Activated CD8-positive, alpha-beta memory T cell treated with anti-CD3 and anti-CD28 coated beads, Interleukin-2, amount 50 U/mL, for 1 hour (primary cell): ENCODE data around the gene CARM1.
"Not testable (repeated sequence)": the region's sequence is repeated elsewhere in the genome, so short reads cannot be mapped to it uniquely, and the experiment has no call there.

Source experiments
- DNase-seq: peaks from one replicate; pipeline ENCODE4 v3.0.0-alpha.2; 2020; ENCODE audit errors: extremely low read depth

CARM1 gene

DNA sequence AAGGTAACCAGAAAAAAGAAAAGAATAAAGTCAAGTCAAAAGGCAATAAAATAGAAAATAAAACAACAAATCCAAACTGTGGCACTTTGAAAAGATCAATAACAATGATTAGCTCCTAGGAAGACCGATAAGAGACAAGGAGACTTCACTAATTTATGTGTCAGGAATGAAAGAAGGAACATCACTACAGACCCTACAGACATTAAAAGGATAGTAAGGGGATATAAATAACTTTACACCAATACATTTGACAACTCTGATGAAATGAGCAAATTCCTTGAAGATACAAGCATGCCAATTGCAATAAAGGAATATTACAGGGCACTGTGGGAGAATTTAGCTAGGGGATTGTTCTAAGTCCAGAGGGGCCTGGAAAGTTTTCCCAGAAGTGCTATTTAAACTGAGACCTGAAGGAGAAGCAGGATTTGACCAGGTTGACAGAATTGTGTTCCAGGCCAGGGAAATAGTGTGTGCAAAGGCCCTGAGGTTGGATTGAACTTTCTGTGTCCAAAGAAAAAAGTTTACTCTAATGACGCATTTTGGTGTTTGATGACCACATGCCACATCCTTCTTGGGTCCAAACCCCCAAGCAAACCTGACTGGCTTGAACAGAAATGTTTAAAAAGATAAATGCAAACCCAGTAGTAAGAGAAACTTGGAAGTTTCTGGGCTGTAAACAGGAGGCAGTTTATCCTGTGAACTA is 24.7 kb upstream of the CARM1 start:
- no peak for DNase-seq

DNA sequence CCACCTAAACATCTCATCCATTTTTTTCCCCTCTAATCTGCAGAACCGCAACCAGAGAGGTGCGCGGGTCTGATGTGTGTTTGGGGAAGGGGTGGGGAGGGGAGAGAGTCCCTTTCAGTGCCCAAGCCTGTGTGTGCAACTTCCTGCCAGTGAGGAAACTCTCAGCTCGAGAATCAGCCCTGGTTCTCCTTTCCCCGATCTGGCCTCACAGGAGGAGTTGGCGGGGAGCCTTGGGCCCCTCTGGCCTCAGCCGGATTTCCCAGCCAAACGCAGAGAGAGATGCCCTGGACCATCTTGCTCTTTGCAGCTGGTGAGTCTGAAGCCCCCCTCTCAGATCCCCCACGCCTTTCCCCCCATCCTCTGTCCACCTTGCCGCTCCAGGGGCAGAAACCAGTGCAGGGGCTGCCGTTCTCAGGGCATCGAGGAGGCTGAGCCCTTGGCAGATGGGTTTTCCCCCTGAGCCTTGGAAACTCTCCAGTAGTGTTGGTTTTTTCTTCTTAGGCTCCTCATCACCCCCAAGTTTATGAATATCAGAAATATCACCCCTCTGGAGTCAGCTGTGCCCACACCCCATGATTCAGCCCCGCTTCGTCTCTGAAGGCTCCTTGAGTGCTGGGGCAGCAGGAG is 23.0 kb upstream of the CARM1 start, which contains the start of gene C19orf38:
Gene C19orf38, plus strand, starts transcription at position 186 of the 627 bp plus-strand sequence. Its CDS starts 94 bp downstream, at position 280.
- DNase-seq, result no peak

DNA sequence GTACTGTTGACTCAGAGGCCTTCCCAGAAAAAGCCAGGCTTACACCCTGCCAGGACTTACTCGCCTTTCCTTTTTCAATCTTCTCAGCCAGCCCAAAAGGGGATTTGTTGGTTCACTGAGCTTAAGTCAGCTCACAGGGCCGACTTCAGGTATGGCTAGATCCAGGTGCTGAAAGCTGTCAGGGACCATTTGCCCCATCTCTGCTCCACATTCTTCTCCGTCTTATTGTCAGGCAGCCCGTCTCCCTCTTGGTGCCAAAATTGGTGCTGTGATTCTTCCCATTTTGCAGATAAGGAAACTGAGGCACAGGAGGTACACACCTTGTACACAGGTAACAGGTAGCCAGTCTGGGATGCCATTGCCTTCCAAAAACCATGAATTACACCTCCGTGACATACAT is 20.7 kb upstream of the CARM1 start:
- DNase-seq, result no peak

DNA sequence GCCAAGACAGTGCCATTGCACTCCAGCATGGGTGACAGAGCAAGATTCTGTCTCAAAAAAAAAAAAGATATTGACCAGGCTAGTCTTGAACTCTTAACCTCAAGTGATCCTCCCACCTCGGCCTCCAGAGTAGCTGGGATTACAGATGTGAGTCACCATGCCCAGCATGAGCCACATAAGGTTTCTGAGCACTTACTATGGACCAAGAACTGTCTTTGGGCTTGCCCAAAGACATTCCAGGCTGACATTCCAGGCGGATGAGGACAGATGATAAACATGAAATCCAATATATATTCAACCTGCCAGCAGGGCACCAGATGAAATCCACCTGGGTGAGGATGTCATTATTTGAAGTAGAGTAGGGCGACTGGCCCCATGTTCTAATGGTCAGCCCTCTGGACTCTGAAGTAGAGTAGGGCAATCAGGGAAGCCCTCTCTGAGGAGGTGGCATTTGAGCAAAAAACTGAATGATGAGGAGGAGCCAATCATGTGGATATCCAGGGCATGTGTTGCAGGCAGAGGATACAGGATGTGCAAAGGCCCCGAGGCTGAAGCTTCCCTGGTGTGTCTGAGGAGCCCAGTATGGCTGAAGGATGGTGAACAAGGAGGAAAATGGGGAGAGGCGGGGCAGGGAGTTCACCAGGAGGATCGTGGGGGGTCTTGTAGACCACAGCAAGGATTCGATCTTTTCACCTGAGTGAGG is 19.1 kb upstream of the CARM1 start:
- DNase-seq, result no peak

DNA sequence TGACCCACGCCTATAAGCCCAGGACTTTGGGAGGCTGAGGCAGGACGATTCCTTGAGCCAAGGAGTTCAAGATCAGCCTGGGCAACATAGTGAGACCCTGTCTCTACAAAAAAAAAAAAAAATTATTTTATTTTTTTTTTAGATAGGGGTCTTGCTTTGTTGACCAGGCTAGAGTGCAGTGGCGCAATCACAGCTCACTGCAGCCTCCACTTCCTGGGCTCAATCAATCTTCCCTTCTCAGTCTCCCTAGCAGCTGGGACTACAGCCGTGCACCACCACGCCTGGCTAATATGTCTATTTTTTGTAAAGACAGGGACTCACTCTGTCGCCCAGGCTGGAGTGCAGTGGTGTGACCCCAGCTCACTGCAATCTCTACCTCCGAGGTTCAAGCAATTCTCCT is 18.4 kb upstream of the CARM1 start:
- no peak for DNase-seq

DNA sequence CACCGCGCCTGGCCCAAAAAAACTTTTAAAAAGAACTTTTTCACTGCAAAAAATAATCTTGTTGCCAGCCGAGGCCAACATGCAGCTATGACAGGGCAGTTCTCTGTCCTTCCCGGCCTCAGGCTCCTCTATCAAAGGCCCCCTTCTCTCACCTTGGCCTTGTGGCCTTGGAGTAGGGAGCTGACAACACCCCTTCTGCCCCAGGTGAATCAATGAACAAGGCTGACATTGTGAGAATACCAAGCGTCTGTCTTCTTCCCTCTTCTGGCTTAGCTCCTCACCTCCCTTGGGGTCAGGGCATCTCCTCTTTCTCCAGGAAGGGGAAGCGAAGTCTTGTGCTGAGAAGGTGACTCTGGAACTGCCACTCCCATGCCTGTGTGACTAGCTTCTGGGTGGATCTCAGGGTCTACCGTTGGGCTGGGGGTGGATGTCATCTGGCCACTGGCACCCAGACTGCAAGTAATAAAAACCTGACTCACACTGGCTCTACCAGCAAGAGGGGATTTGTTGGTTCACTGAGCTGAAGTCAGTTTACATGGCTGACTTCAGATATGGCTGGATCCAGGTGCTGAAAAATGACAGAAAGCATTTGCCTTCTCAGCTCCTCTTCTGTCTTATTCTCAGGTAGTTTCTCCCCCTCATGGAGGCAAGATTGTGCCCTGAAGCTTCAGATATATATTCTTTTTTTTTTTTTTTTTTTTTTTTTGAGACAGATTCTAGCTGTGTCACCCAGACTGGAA is 16.8 kb upstream of the CARM1 start:
- no peak for DNase-seq

DNA sequence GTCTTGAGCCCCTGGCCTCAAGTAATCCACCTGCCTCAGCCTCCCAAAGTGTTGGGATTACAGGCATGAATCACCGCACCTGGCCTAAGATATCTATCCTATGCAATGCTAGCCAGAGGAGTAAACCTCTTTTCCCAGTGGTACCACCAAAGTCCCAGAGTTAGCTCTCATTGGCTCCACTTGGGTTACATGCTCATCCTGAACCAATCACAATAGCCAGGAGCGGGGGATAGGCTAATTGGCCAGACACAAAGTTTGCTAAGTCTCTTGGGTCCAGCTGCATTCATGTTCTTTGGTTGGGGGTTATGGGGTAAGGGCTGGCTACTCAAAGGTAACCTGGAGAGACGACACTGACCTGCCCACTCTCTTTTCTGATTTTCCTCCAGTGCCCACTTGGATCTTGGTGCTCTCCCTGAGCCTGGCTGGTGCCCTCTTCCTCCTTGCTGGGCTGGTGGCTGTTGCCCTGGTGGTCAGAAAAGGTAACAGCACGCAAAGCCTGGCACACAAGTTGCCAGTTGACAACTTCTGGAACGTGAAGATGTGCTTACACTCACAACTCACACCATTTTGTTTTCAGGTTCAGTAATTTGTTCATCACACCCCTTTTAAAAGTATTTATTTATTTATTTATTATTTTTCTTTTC is 15.4 kb upstream of the CARM1 start:
- DNase-seq, result no peak

DNA sequence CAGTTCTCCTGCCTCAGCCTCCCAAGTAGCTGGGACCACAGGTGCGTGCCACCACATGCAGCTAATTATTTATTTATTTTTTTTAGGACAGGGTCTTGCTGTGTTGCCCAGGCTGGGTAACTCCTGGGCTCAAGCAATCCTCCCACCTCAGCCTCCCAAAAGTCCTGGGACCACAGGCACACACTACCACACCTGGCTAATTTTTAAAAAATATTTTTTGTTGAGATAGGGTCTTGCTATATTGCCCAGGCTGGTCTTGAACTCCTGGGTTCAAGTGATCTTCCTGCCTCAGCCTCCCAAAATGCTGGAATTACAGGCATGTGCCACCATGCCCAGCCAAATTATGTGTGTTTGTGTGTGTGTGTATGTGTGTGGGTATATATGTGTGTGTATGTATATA is 14.5 kb upstream of the CARM1 start:
- DNase-seq, result not testable (repeated sequence)

DNA sequence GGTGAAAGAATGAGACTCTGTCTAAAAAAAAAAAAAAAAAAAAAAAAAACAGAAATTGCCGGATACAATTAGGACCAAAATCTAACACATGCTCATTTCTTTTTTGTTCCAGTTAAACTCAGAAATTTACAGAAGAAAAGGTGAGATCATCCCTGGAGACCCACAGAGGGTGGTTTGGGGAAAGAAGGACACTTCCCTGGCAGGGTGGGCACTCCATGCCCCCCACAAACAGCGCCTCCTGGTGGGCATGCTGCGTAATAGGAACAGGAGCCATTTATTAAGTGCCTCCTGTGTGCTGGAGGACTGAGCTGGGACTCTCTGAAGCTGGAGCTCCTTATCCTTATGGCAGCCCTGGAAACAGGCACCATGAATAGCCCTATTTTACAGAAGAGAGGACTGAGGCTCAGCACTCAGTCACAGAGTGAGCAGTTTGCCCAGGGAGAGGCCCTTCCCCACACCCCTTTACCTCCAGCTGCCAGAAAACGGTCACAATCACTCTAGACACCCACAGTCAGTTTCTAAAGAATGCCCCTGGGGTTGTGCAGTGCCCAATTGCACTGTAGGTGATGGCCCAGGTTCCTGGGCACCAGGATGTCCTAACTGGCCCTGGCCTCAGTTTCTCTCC is 13.0 kb upstream of the CARM1 start:
- DNase-seq, result no peak

DNA sequence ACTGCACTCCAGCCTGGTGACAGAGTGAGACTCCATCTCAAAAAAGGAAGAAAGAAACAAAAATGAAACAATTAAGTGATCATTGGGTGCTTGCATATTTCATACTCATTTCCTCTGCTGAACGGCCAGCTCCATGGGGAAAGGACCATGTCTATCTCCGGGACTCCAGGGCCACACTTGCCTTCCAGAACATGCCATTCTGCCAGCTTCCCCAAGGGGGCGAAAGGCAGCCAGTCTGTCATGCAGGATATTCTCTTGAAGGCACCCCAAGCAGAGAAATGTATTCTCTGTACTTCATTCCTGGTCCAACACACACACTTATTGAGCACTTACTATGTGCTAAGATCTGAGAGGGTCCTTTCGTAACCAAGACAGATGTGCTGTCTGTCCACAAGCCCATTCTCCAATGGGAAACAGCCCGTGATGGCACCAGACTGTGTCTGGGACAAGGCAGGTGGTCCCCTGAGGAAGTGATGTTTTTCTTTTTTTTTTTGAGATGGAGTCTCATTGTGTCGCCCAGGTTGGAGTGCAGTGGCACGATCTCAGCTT is 10.2 kb upstream of the CARM1 start:
- no peak for DNase-seq

DNA sequence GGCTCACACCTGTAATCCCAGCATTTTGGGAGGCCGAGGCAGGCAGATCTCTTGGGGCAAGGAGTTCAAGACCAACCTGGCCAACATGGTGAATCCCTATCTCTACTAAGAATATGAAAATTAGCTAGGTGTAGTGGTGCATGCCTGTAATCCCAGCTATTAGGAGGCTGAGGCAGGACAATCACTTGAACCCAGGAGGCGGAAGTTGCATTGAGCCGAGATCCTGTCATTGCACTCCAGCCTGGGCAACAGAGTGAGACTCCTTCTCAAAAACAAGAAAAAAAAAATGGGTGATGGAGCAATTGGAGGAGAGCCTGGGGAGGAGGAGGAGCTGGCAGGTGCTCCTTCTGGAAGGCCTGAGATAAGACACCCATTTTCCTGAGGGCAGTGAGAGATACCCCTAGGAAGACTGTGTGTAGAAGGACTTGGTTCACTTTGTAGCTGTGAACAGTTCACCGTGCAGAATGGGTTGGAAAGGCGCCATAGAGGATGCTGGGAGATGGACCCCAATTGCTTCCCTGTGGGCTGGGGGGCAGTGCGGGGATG is 8.7 kb upstream of the CARM1 start:
- DNase-seq, result no peak

DNA sequence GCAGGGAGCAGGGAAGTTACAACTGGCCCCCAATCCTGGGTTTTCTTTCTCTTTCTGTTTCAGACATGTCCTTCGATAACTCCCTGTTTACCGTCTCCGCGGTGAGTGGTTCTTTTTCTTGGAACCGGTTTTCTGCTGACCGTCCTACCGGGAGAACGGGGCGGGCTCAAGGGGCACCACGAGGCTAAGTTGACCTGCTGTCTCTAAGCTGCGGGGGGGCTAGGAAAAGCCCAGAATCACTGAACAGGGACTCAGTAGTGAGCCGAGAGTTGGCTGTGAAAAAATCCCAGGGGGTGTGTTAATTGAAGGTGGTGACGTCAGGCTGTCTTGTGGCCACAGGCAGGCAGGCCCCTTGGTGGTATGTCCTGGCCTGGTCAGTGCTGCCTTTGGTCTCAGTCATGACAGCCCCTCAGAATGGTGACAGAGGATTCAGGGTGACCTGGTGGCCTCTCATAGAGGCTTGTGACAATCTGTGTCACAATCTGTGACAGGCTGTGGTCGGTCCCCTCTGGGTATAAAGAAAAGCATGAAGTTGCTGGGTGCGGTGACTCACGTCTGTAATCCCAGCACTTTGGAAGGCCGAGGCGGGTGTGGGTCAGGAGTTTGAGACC is 8.1 kb upstream of the CARM1 start:
- no peak for DNase-seq

DNA sequence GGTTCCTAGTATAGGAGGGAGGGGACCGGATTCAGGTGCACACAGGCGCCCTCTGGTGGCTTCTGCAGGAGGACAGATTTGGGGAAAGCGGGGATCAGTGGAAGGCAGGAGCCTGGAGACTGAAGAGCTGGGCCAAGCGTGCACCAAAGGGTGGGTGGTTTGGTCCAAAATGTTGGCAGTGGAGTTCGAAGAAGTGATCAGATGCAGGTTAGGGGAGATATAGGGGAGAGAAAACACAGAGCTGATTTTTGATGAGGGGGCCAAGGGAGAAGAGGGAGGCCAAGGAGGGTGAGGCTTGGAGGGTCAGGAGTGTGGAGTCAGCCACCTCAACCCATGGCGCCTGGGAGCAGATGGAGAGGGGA is 6.8 kb upstream of the CARM1 start:
- DNase-seq, result peak; percentile 43

DNA sequence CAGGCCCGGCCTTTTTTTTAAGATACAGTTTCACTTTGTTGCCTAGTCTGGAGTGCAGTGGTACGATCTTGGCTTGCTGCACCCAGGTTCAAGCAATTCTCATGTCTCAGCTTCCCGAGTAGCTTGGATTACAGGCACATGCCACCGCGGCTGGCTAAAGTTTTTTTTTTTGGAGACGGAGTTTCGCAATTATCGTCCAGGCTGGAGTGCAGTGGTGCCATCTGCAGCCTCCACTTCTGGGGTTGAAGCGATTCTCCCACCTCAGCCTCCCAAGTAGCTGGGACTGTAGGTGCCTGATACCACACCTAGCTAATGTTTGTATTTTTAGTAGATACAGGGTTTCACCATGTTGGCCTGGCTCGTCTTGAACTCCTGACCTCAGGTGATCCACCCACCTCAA is 4.9 kb upstream of the CARM1 start:
- no peak for DNase-seq

DNA sequence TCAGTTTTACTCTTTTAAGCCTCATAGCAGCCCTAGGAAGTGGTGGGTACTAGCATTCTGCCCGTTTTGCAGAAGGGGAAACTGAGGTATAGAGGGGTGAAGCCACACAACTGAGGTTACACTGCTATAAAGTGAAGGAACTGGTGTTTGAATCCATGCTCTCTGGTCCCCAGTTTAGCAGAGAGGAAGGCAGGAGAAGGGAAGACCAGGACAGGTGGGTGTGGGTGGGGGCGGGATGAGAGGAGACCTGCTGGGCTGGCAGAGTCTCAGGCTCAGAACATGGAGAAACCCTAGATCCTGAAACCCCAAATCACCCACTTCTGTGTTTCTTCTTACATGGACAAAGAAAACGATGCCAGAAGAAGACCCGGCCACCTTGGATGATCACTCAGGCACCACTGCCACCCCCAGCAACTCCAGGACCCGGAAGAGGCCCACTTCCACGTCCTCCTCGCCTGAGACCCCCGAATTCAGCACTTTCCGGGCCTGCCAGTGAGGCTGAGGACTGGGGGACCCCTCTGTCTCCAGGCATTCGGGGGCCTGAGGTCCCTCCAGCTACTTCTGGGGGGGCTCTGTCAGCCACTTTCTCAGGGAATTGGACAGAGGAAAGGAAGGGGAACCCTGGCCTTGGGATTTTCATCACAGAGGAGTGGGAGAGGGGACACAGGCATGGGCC is 2.3 kb upstream of the CARM1 start:
- no peak for DNase-seq

DNA sequence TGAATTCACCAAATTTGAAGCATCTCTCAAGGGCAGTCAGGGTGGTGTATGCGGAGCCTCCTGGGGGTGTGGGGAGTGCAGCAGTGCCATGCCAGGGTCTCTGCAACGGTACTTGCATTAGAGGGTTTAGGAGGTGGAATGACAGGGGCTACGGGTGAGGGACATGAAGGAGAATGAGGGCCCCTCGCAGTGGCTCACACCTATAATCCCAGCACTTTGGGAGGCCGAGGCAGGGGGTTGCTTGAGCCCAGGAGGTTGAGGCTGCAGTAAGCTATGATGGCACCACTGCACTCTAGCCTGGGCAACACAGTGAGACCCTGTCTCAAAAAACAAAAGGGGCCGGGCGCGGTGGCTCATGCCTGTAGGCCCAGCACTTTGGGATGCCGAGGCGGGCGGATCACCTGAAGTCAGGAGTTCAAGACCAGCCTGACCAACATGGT is 1.5 kb upstream of the CARM1 start:
- not testable (repeated sequence) for DNase-seq

DNA sequence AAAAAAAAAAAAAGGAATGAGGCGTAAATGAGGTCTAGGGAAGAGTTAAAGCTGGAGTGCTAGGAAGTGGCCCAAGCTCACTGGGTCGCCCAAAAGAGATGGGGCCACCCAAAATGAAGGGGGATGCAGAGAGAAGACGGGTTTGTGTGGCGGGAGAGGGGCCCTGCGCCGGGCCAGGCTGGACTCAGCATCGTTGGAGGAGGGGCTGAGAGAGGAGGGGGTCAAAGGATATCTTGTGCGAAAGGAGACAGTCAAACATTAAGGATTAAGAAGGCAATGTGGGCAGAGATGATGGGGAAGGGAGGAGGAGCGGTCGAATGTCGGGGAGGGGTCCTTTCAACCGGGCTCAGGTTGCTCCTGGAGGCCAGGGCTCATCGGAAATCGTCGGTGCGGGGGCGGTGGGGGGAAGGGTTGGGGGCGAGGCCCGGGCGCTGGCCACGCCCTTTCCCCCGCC is 825 bp upstream of the CARM1 start:
- DNase-seq, result no peak

DNA sequence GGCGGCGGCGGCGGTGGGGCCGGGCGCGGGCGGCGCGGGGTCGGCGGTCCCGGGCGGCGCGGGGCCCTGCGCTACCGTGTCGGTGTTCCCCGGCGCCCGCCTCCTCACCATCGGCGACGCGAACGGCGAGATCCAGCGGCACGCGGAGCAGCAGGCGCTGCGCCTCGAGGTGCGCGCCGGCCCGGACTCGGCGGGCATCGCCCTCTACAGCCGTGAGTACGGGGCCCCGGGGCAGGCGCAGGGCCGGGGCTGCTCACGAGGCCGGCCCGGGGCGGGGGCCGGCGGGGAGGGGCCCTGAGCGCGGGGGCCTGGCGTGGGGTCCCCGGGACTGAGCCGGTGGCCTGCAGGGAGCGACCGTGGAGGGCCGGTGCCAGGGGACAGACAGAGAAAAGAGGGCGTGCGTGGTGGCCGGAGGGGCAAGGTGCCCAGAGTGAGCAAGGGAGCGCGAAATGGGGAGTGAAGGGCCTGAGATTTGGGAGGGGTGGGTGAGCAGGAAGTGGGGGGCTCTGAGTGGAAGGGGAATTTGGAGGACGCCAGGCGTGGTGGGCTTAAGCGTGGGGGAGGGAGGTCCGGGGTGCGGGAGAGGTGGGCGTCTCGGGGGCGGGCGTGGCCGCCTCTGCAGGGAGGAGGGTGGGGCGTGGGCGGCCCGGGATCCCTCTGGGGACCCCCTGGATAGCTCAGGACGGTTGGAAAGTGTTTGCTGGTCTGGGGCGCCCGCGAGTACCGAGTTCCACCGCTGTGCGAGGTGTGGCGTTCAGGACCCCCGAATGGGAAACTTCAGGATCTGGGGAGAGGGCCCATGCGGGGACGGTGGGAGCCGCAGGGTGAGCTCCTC is 575 bp downstream of the CARM1 start:
- no peak for DNase-seq
